Neural progenitor cell (in vitro differentiated cells): Measurements from ENCODE around the gene BRINP3. TPM values are rescaled to one million over a fixed set of nuclear protein-coding genes. Genes with fewer than 3 reads are reported as not detected.

Experiments
- DNase-seq: peaks from one replicate; pipeline ENCODE4 v3.0.0-alpha.2; 2016; ENCODE audit warnings: low spot score
- H2AFZ ChIP-seq: fragments of 200-600 bp; sonication (generic); replicated peaks from 2 replicates; pipeline ENCODE4 v1.6.1; 2016; ENCODE audit warnings: antibody characterized with exemption
- H3F3A ChIP-seq: fragments of 200-600 bp; sonication (generic); 2 replicates; pipeline ENCODE4 v1.6.1; 2016; ENCODE audit warnings: antibody characterized with exemption, low read depth
- H3K27ac ChIP-seq: fragments of 200-600 bp; sonication (generic); 2 replicates; pipeline ENCODE4 v1.5.1; 2016; ENCODE audit warnings: mild to moderate bottlenecking
- H3K27me3 ChIP-seq: fragments of 200-600 bp; sonication (generic); 2 replicates; pipeline ENCODE4 v1.6.1; 2016; ENCODE audit warnings: mild to moderate bottlenecking, moderate library complexity
- H3K36me3 ChIP-seq: fragments of 200-600 bp; sonication (generic); 2 replicates; pipeline ENCODE4 v1.5.1; 2016
- H3K4me1 ChIP-seq: fragments of 200-600 bp; sonication (generic); 2 replicates; pipeline ENCODE4 v1.6.1; 2016; ENCODE audit warnings: mixed run types
- H3K4me2 ChIP-seq: fragments of 200-600 bp; sonication (generic); 2 replicates; pipeline ENCODE4 v1.6.1; 2016
- H3K4me3 ChIP-seq: fragments of 200-600 bp; sonication (generic); 2 replicates; pipeline ENCODE4 v1.5.1; 2016
- H3K79me2 ChIP-seq: fragments of 200-600 bp; sonication (generic); 2 replicates; pipeline ENCODE4 v1.6.1; 2016; ENCODE audit warnings: low read depth
- H3K9ac ChIP-seq: fragments of 200-600 bp; sonication (generic); 2 replicates; pipeline ENCODE4 v1.6.1; 2016
- H3K9me3 ChIP-seq: fragments of 200-600 bp; sonication (generic); 2 replicates; pipeline ENCODE4 v1.5.1; 2016; ENCODE audit warnings: low read depth
- H4K20me1 ChIP-seq: fragments of 200-600 bp; sonication (generic); 2 replicates; pipeline ENCODE4 v1.6.1; 2016; ENCODE audit warnings: low read depth
- H3K27ac Mint-ChIP-seq: 3 replicates; pipeline ENCODE4 v1.8.0; 2021; ENCODE audit warnings: mixed read lengths
- H3K27me3 Mint-ChIP-seq: 2 replicates; pipeline ENCODE4 v1.8.0; 2022; ENCODE audit warnings: low read depth, mild to moderate bottlenecking, inconsistent platforms, moderate library complexity, mixed read lengths; ENCODE audit not compliant: insufficient read depth
- H3K36me3 Mint-ChIP-seq: 3 replicates; pipeline ENCODE4 v1.8.0; 2021; ENCODE audit warnings: mixed read lengths
- H3K4me1 Mint-ChIP-seq: 3 replicates; pipeline ENCODE4 v1.8.0; 2021; ENCODE audit warnings: mixed read lengths
- H3K4me3 Mint-ChIP-seq: 3 replicates; pipeline ENCODE4 v1.8.0; 2021; ENCODE audit warnings: mild to moderate bottlenecking, moderate library complexity, mixed read lengths
- H3K9me3 Mint-ChIP-seq: 3 replicates; pipeline ENCODE4 v1.8.0; 2020; ENCODE audit warnings: mixed read lengths
- CTCF ChIP-seq: fragments of 200-600 bp; sonication (generic); IDR thresholded peaks from 2 replicates; pipeline ENCODE4 v1.5.1; 2017; ENCODE audit warnings: antibody characterized with exemption, mild to moderate bottlenecking
- EZH2 ChIP-seq: fragments of 200-600 bp; sonication (generic); IDR thresholded peaks from 2 replicates; pipeline ENCODE4 v1.6.1; 2017; ENCODE audit warnings: antibody characterized with exemption, mild to moderate bottlenecking, moderate library complexity
- EZH2phosphoT487 ChIP-seq: fragments of 200-600 bp; sonication (generic); IDR thresholded peaks from 2 replicates; pipeline ENCODE4 v1.6.1; 2017; ENCODE audit warnings: antibody characterized with exemption
- total RNA-seq: library from RNA; depleted of rRNA; stranded (reverse); fragments of >200 nt; gene quantifications from 2 replicates; pipeline ENCODE4 v1.2.3, GENCODE V29; 2015; ENCODE audit warnings: low replicate concordance

BRINP3 gene
- total RNA-seq, 1 donor from 2014 or later, result not detected

- Histone ChIP-seq H3F3A (no peaks in the 10 kb centered on the region), H3K36me3 (no peaks in the 10 kb centered on the region), H3K9me3 (no peaks in the 10 kb centered on the region), H3K4me3 (no peak overlapping the region), H3K9ac (no peak overlapping the region), H2AFZ (no peak overlapping the region), H3K27ac (no peak overlapping the region), H3K27me3 (no peaks in the 10 kb centered on the region), H4K20me1 (no peaks in the 10 kb centered on the region), H3K79me2 (no peaks in the 10 kb centered on the region), H3K4me2 (no peak overlapping the region), H3K4me1 (no peaks in the 10 kb centered on the region)
- Mint-ChIP-seq H3K27me3 (no peaks in the 10 kb centered on the region), H3K27ac (no peak overlapping the region), H3K36me3 (no peaks in the 10 kb centered on the region), H3K4me3 (no peak overlapping the region), H3K9me3 (peaks cover 3% of the 10 kb centered on the region), H3K4me1 (peaks cover 12% of the 10 kb centered on the region)
- no peak for DNase-seq
- TF ChIP-seq EZH2phosphoT487, result no peak
- TF ChIP-seq CTCF, result no peak
Measured at GRCh38 chr1:190066011-190066410, 411.7 kb downstream of the BRINP3 start.

GRCh38 chr1:190049314-190049713 is 428.4 kb downstream of the BRINP3 start:
- no peak for TF ChIP-seq EZH2phosphoT487
- no peak for TF ChIP-seq EZH2
- H3K4me3 Mint-ChIP-seq, result no peak overlapping the region

More at GRCh38 chr1:190049314-190049713, 428.4 kb downstream of the BRINP3 start:
- Histone ChIP-seq H3K9ac (no peak overlapping the region), H3K36me3 (no peaks in the 10 kb centered on the region), H3K4me1 (peaks cover 3% of the 10 kb centered on the region), H3K9me3 (no peaks in the 10 kb centered on the region), H2AFZ (no peak overlapping the region), H3K27me3 (no peaks in the 10 kb centered on the region), H3K79me2 (no peaks in the 10 kb centered on the region), H4K20me1 (no peaks in the 10 kb centered on the region), H3K4me2 (no peak overlapping the region), H3K27ac (no peak overlapping the region), H3F3A (no peaks in the 10 kb centered on the region), H3K4me3 (no peak overlapping the region)
- Mint-ChIP-seq H3K27ac (no peak overlapping the region), H3K36me3 (no peaks in the 10 kb centered on the region), H3K27me3 (no peaks in the 10 kb centered on the region), H3K4me1 (no peaks in the 10 kb centered on the region), H3K9me3 (no peaks in the 10 kb centered on the region)
- DNase-seq, result no peak
